HG02588 (cell line): ENCODE results near the gene MGAM2.

ENCODE experiments used
- ATAC-seq: cut with Tn5 transposase; IDR thresholded peaks from one replicate; pipeline ENCODE4 v1.9.1; 2021; ENCODE audit warnings: mild to moderate bottlenecking, moderate library complexity; ENCODE audit not compliant: unreplicated experiment

MGAM2 gene

DNA sequence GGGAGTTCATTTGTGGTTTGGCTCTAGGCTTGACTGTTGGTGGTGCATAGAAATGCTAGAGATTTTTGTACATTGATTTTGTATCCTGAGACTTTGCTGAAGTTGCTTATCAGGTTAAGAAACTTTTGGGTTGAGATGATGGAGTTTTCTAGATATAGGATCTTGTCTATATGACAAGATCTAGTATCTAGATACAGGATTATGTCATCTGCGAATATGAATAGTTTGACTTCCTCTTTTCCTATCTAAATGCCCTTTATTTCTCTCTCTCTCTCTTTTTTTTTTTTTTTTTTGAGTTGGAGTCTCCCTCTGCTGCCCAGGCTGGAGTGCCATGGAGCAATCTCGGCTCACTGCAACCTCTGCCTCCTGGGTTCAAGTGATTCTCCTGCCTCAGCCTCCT, 62.9 kb downstream of the MGAM2 start:
- no peak for ATAC-seq

DNA sequence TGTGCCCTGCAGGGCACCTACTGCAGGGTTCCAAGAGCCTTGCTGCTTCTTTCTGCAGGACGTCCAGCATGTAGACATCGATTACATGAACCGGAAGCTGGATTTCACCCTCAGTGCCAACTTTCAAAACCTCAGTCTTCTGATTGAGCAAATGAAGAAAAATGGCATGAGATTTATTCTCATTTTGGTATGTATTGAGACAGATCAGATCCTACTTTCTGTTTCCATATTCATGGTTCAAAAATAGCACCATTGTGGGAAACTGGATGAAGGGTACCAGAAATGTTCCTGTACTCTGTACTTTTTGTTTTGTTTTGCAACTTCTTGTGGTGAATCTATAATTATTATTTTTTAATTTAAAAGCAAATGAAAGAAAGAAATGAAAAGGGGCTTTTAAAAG, 64.1 kb downstream of the MGAM2 start:
- no peak for ATAC-seq

DNA sequence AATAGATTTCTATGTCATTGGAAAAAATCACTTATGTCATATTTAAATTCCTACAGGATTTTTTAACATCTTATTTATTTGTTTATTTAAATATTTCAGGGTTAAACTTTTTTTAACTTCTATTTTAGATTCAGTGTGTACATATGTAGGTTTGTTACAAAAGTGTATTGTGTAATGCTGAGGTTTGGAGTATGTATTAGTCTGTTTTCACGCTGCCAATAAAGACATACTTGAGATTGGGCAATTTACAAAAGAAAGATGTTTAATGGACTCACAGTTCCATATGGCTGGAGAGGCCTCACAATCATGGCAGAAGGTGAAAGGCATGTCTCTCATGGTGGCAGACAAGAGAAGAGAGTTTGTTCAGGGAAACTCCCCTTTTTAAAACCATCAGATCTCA, 65.4 kb downstream of the MGAM2 start:
- ATAC-seq, result no peak

DNA sequence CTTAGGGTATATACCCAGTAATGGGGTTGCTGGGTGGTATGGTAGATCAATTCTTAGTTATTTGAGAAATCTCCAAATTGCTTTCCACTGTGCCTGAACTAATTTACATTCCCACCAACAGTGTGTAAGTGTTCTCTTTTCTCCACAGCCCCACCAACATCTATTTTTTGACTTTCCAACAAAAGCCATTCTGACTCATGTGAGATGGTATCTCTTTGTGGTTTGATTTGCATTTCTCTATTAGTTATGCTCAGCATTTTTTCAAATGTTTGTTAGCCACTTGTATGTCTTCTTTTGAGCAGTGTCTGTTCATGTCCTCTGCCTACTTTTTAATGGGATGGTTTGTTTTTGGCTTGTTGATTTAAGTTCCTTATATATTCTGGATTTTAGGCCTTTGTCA, 66.4 kb downstream of the MGAM2 start:
- no peak for ATAC-seq

DNA sequence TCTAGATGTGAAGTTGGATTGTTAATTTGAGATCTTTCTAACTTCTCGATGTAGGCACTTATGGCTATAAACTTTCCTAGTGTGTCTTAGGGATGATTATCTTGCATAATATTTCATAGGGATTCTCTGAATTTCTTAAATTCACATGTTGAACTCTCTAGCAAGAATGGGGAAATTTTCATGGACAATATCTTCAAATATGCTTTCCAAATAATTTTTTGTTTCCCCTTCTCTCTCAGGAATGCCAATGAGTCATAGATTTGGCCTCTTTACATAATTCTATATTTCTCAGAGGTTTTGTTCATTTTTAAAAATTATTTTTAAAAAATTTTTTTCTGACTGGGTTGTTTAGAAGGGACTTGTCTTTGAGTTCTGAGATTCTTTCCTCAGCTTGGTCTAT, 68.9 kb downstream of the MGAM2 start:
- no peak for ATAC-seq

DNA sequence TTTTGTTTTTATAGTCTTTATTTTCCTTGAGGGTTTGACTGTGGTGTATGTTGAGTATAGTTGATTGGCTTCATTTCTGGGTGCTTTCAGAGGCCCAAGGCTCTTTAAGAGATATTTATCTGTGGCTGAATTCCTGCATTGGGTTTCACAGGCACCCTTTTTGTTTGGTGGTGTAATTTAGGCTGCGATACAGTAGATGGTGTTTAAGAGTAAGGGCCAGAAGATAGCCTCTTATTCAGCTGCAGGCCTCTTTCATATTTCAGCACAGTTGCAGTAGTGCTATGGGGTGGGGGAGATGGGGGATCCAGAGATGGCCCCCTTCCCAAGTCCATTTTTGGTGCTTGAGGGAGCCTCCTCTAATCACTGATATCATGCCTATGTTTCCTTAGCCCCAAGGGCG, 69.7 kb downstream of the MGAM2 start:
- no peak for ATAC-seq

DNA sequence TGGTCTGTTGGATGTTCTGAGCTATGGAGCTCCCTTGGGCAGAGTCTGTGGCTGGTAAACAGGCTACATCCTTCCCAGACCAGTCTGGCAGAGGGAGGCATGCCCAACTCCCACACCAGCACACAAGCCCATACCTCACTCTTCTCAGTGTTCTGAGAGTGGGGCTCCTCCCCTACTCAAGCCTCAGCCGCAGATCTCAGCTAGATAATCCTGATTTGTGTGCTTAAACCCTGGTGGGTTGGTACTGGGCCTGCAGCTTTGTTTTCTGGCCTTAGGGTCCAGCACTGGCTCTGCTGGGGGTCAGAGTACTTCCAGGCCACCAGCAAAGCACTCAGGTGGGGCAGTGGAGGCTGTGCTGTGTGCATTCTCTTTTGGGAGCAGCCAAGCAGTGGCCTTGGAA, 70.4 kb downstream of the MGAM2 start:
- no peak for ATAC-seq

DNA sequence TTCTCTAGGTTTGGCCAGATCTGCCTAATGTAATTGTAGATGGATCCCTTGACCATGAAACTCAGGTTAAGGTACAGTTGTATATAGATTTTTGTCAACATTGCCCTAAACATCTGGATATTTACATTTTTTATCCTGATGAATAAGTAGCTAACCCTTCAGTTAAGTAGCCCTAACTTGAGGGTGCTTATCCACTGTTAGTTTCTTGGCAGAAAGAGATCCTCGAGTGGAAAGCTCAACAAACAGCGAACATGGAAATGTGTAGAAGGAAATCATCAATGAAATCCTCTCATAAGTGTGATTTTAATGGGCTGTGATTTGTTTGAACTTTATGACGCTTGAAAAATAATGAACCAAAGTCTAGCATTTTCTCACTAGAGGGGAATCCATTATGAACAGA, 73.6 kb downstream of the MGAM2 start:
- ATAC-seq, result no peak

DNA sequence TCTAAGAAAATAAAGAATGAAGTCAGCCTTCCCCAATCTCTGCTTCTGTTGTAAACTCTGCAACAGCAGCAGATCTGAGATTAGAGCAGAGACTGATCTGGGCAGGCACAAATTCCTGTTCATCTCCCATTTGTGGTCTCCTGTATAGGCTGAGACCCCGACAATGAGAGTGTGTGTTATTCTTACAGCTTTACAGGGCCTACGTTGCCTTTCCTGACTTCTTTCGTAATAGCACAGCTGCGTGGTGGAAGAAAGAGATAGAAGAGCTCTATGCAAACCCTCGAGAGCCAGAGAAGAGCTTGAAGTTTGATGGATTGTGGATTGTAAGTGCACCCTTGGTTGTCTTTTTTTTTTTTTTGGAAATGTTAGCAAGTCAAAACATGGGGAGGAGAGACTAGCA, 74.3 kb downstream of the MGAM2 start:
- no peak for ATAC-seq

DNA sequence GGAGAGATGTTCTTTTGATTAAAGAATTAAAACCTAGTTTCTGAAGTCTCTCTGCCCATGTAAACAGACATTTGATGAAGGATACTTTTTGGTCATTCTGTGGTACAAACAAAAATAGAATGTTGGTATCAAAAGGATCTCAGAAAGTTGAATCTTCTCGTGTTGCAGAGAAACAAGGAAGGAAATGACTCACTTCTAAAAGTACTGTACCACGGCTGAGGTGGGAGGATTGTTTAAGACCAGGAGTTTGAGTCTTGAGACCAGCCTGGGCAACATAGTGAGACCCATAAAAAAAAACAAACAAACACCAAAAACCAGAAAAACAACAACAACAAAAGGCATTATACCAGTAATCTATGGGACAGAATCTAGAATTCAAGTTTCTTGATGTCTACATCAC, 76.6 kb downstream of the MGAM2 start:
- ATAC-seq, result no peak

DNA sequence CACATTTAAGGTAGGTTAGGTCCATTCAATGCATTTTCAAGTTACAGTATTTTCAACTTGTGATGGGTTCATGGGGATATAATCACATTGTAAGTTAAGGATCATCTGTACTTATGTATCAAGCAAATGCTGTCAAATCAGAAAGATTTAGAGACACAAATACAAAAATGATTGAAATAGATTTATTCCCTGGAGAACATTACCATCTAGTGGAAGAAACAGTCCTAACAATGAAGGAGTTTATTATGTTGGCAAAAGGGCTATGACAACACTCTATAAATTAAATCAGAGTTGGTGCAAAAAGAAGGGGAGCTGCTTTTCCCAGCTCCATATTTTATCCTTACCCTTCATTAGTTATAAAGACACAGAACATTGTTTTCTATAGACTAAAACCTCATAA, 77.3 kb downstream of the MGAM2 start:
- no peak for ATAC-seq

DNA sequence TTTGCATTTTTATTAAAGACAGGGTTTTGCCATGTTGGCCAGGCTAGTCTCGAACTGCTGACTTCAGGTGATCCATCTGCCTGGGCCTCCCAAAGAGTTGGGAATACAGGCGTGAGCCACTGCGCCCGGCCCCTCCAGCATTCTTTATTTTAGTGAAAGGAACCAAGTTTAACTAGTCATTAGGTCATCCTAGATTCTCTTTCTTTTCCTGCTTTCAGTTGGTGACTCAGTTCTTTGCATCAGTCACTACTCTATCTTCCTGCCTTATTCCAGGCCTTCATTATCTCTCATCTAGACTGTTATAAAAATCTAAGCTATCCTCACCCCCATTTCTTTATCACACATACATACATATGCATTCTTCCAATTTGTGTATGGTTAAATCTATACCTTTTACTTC, 82.7 kb downstream of the MGAM2 start:
- ATAC-seq, result no peak

DNA sequence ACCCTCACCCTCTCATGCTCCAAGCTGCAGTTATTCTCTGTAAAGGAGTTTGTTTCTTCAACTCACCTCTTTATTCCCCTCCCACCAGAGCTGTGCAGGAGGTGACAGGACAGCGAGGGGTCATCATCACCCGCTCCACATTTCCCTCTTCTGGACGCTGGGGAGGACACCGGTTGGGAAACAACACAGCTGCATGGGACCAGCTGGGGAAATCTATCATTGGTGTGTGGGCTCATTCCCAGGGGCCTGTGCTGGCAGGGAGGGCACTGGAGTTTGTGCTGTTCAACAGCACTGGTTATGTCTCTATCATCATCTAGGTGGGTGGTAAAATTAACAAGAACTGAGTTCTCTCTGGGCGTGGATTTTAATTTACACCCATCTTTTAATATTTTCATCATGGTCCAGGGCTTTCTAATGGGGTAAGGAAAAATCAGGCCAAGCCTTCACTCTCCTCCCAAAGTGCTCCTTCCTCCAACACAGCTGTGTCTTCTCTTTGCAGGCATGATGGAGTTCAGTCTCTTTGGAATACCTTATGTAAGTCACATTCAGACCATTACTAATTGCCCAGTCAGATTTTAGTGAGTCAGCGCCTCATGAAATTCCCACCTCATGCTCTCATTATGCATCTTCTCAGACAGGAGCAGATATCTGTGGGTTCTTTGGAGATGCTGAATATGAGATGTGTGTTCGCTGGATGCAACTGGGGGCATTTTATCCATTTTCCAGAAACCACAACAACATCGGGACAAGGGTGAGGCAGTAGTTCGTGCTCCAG, 84.7 kb downstream of the MGAM2 start:
- no peak for ATAC-seq

DNA sequence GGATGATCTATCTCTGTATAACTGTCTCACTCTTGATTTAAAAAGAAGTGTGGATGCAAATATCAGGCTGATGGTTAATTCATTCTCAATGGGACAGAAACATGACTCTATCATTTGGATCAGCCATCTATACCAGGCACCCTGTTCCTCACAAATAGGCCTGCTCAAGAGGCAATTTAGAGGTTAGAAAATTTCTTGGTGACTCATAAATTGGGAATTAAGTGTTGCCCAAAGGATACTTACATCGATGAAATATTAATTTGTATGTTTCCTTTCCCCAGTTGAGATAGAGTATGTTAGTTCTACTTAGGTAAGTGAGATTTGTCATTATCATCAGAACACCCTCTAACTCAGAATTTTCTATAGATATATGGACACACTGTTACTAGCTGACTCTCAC, 88.7 kb downstream of the MGAM2 start:
- ATAC-seq, result no peak

DNA sequence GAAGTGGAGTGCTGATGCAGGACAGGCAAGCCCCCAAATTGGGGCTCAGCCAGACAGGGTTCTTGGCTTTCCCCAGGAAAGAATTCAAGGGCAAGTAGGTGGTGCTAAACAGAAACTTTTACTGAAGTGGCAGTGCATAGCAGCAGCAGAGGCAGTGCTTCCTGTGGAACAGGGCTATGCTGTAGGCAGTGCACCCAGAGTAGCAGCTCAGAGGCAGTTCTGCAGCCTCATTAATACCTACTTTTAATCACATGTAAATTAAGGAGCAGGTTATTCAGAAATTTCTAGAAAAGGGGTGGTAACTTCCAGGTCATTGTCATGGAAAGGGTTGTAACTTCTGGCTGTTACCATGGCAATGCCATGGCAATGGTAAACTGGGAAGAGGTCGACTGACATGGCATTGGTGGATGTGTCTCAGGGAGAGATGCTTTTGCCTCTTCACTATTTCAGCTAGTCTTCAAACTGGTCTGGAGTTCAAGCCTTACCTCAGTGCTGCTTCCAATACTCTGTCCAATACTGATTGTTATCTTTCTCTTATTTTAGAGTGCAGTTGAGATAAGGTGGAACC, 117.1 kb downstream of the MGAM2 start:
- no peak for ATAC-seq

DNA sequence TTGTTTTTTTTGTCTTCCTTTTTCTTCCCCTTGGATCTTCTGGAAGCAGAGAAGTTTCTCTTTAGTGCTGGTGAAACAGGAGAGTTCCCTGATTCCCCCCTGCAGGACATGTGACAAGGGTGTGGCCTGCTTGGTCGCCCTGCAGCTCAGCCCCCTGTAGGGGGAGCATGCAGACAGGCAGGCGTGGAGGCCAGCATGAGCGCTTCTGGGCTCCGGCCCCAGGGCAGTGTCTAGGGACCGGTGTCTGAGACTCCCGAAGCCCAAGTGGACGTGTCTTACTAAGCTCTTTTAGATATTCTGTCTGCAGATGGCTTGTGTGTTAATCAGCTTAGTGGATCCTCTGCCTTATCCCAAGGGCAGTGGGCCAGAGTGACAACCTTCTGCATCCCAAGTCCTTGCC, 120.2 kb downstream of the MGAM2 start:
- ATAC-seq, result no peak

DNA sequence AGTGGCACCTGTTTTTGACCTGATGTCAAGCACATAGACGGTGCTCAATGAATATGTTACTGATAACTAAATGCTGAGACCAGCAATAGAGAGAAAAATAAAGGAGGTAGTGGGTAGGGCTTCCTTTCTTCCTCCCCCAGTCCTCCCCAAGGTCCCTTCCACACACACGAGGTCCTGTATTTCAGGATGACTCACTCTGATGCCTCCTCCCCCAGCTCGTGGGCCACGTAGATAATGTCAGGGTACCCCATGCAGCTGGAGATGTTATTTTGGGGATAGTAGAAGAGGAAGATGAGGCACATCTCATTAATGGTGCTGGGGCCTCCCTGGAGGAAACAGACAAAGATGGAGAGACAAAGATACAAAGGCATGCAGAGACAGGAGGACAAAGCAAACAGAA, 129.0 kb downstream of the MGAM2 start:
- ATAC-seq, result no peak

DNA sequence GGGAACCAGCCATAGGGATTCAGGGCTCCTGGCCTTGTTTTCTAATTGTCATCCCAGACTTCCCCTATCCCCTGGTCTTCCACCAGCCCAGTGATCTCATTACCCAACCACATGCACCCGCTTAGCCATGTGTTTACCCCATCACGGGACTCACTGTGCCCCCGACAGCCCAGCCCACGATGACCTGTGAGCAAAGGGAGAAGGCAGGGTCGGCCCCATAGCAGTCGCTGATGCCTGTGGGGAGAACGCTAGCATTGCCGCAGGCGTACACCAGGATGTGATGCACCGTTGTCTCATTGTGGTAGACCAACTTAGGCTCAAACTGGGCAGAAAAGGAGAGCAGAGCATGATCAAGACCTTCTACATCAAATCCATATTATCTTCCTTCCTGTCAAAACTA, 132.3 kb downstream of the MGAM2 start:
- no peak for ATAC-seq

DNA sequence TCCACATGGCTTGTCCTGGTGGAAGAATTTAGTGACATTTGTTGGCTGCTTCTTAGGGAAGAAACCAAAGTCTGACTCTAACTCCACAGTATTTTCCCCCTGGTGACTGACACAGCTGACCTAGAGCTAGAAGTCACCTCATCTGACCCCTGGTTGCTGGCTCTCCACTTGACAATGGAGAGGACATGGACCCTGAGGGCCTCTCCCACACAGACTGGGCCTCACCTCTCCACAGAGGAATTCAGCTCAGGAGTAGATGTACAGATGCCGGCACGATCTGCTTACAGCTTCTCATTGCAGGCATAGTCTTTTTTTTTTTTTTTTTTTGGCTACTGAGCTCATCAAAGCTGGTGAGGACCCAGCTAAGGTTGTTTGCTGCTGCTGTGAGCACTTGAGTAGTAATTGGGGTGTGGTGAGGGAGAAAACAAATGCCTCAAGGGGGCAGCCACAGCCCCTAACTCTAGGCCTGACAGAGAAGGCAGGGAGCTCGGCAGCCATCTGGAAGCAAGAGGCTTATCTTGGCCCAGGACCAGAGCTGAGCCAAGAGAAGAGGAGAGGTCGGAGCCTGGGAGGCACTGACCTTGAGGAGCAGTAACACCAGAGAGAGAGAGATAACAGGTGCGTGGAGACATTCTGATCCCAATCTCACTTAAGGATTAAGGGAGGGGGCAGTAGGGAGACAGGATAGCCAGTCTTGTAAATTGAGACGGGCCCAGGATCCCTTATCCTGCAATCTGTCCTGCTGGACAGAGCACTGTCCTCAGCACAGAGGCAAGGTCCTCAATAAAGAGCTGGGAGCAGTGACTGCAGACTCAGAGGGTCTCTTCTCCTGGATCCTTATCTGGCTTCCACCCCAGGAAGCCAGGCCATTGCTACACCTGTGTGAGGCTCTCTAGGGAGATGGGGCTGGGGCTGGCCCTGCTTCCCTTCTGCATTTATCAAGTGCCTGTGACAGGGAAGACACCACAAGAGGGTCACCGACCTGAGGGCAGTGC, 136.9 kb downstream of the MGAM2 start:
- ATAC-seq, result no peak

DNA sequence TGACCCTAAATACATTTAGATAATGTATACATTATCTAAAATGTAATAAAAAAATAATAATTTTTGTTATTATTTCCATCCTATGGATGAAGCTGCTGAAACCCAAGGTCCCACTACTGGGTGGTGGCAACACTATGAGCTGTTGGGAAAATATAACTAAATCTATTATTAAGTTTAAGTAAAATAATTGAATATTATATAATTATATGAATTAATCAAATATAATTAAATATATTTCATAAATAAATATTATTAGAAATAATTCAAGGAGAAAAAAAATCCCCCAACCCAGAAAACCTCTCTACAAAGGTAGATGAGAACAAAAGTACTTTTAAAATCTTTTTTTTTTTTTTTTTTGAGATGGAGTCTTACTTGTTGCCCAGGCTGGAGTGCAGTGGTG, 138.4 kb downstream of the MGAM2 start:
- no peak for ATAC-seq

DNA sequence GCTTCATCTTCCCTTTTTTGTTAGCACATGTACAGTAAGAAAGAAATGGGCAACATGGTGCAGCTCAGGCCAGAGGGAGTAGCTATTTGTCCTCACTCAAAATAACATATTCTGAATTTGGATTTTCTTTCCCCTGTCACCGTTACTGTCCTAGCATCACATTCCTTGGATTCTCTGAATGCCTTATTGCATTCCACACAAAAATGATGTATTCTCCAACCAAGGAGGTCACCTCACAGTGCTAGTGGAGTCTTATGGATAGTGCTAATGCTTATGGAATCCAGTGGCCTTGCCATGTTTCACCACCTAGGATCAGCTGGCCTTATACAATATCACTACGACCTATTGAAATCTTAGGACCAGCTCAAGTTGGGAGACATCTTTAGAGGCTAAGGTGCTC, 139.2 kb downstream of the MGAM2 start:
- ATAC-seq, result no peak

DNA sequence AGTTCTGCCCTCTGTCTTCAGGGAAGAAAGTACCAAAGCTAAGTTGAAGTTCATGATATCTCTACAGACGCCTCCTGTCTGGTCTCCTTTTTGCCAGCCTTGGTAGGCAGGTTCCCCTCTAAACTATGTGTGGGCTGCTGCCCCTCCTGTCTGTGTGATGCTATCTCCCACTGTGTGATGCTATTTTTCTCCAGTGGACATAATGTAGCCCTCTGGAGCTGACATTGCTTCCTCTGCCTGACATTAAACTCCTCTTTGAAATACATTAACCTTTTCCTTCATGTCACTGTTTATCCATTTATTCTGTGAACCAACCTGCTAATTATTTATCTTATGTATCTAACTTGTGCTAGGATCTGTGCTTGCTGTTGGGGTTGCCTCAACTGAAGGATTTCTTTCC, 146.4 kb downstream of the MGAM2 start, which contains the start of gene PRSS58:
Gene PRSS58 (minus strand): TSS at position 101 of the 400 bp plus-strand sequence. CDS start 351 bp downstream, outside the sequence.
- no peak for ATAC-seq
